Heart left ventricle (tissue), 13 donors: ENCODE data around the gene FZD8.

ENCODE experiments used
- POLR2A ChIP-seq, 2 donors: fragments of 450-650 bp; IDR thresholded peaks; one replicate each; pipeline ENCODE4 v1.6.1; 2017; ENCODE audit warnings: antibody characterized with exemption in 2 of 2, mild to moderate bottlenecking in 2 of 2, moderate library complexity in 2 of 2
- TF ChIP-seq, protein P1 (sequence below), 12 donors: fragments of 200-600 bp; sonication (generic) in 4 of 12; IDR thresholded peaks; one replicate each; pipeline versions ENCODE4 v1.5.0 to v1.8.0; 2018 to 2022; ENCODE audit warnings: antibody characterized with exemption in 12 of 12, mild to moderate bottlenecking in 5 of 12
- donor health status: ischemic (EF 13 %, LVEDD 7.1; RV severe dilation, severe dysfunction).
- donor health status: DM: no; HTN: yes; CAD: no.
- donor health status: DM: no; HTN: no; CAD: no.
- donor health status: ischemic (EF 25% LVEDD 6.9; RV normal size, moderate dysfunction).
- donor health status: ischemic (EF 25% LVEDD 5.7; RV mildly dilated, moderate dysfunction).
- donor health status: ischemic (EF 35%, LVEDD 5.7; RV mildly dilated, moderate dysfunction).
- donor health status: nonischemic (EF 11% LVEDD 7.7; RV severe dilation, severe dysfunction).
- donor health status: DM: yes; HTN: yes; CAD: no.
- donor health status: PGD.
- donor health status: ischemic (EF 29% LVEDD 5.4; RV normal size, mild dysfunction).
- donor health status: nonischemic (EF 23%, LVEDD 6.1; RV moderate dilation, normal function).

GRCh38 chr10:35612385-35613106, 29.6 kb downstream of the FZD8 start:
- TF ChIP-seq, protein P1, sequence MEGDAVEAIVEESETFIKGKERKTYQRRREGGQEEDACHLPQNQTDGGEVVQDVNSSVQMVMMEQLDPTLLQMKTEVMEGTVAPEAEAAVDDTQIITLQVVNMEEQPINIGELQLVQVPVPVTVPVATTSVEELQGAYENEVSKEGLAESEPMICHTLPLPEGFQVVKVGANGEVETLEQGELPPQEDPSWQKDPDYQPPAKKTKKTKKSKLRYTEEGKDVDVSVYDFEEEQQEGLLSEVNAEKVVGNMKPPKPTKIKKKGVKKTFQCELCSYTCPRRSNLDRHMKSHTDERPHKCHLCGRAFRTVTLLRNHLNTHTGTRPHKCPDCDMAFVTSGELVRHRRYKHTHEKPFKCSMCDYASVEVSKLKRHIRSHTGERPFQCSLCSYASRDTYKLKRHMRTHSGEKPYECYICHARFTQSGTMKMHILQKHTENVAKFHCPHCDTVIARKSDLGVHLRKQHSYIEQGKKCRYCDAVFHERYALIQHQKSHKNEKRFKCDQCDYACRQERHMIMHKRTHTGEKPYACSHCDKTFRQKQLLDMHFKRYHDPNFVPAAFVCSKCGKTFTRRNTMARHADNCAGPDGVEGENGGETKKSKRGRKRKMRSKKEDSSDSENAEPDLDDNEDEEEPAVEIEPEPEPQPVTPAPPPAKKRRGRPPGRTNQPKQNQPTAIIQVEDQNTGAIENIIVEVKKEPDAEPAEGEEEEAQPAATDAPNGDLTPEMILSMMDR (IDR thresholded peaks at IDR 0.05) = no peak
- no peak for TF ChIP-seq POLR2A (IDR thresholded peaks at IDR 0.05)
